OCI-LY3 (cell line): ENCODE data around the gene ZSCAN29.

Experiments used
- H2AFZ ChIP-seq: fragments of 200-600, 300-600 bp; shearing (Covaris generic); 2 replicates; pipeline ENCODE4 v1.6.0; 2014; ENCODE audit warnings: antibody characterized with exemption, low read depth, low read length
- H3K27ac ChIP-seq: fragments of 200-600, 300-600 bp; sonication (generic); 2 replicates; pipeline ENCODE4 v1.5.1; 2014; ENCODE audit warnings: mild to moderate bottlenecking, low read length, moderate library complexity, mixed read lengths
- H3K27me3 ChIP-seq: fragments of 200-600, 300-600 bp; sonication (generic); 2 replicates; pipeline ENCODE4 v1.6.1; 2014; ENCODE audit warnings: low read depth, low read length, mixed read lengths
- H3K36me3 ChIP-seq: fragments of 200-600, 300-600 bp; sonication (generic); replicated peaks from 2 replicates; pipeline ENCODE3; 2014; ENCODE audit warnings: low read depth, low read length, mixed read lengths
- H3K4me1 ChIP-seq: fragments of 300-600, 200-600 bp; sonication (generic); 2 replicates; pipeline ENCODE4 v1.6.1; 2014; ENCODE audit warnings: low read length, mixed read lengths
- H3K4me2 ChIP-seq: fragments of 200-600, 300-600 bp; sonication (generic); 2 replicates; pipeline ENCODE4 v1.6.1; 2014; ENCODE audit warnings: low read length, mixed read lengths
- H3K4me3 ChIP-seq: fragments of 300-600, 200-600 bp; sonication (generic); 2 replicates; pipeline ENCODE4 v1.5.1; 2014; ENCODE audit warnings: antibody characterized with exemption, mild to moderate bottlenecking, low read length, moderate library complexity
- H3K79me2 ChIP-seq: fragments of 300-600, 200-600 bp; shearing (Covaris generic); 2 replicates; pipeline ENCODE4 v1.6.1; 2014; ENCODE audit warnings: mild to moderate bottlenecking, low read length, mixed read lengths
- H3K9ac ChIP-seq: fragments of 300-600, 200-600 bp; shearing (Covaris generic); 2 replicates; pipeline ENCODE4 v1.6.0; 2014; ENCODE audit warnings: mild to moderate bottlenecking, low read length, moderate library complexity
- H3K9me3 ChIP-seq: fragments of 200-600, 300-600 bp; shearing (Covaris generic); 2 replicates; pipeline ENCODE4 v1.6.1; 2014; ENCODE audit warnings: low read length, mixed read lengths; ENCODE audit not compliant: insufficient read depth
- H4K20me1 ChIP-seq: fragments of 200-600, 300-600 bp; sonication (generic); 2 replicates; pipeline ENCODE4 v1.6.1; 2016; ENCODE audit warnings: low read length, mixed read lengths; ENCODE audit not compliant: insufficient read depth
- CTCF ChIP-seq: fragments of 200-600, 300-600 bp; sonication (generic); IDR thresholded peaks from 2 replicates; pipeline ENCODE4 v1.5.1; 2014; ENCODE audit warnings: antibody characterized with exemption, low read length, low read depth
- EZH2phosphoT487 ChIP-seq: fragments of 200-600 bp; shearing (Covaris generic); IDR thresholded peaks from 2 replicates; pipeline ENCODE4 v1.6.1; 2018; ENCODE audit warnings: antibody characterized with exemption, mixed run types, low read depth

Gene ZSCAN29

GRCh38 chr15:43329217-43329959, 41.5 kb downstream of the ZSCAN29 start:
- no peaks in the 10 kb centered on the region for H3K9me3 ChIP-seq
- H3K4me3 ChIP-seq, result no peak overlapping the region
- no peaks in the 10 kb centered on the region for H3K79me2 ChIP-seq
- H3K27ac ChIP-seq, result no peak overlapping the region
- H2AFZ ChIP-seq, result no peak overlapping the region
- no peak overlapping the region for H3K9ac ChIP-seq
- peaks cover 12% of the 10 kb centered on the region for H3K4me1 ChIP-seq
- TF ChIP-seq CTCF (no peak), EZH2phosphoT487 (no peak)
- H4K20me1 ChIP-seq, result no peaks in the 10 kb centered on the region
- no peaks in the 10 kb centered on the region for H3K27me3 ChIP-seq
- no peaks in the 10 kb centered on the region for H3K36me3 ChIP-seq
- no peak overlapping the region for H3K4me2 ChIP-seq

- 0 out of 2 replicates have a peak, but pooled peaks cover 5% of the 10 kb centered on the region for H3K27me3 ChIP-seq
- no peak overlapping the region for H3K27ac ChIP-seq
- H3K4me2 ChIP-seq, result peak overlapping the region; percentile 56
- peak overlapping the region; percentile 25; the same call in 1 of the 2 replicates for H3K4me3 ChIP-seq
- no peaks in the 10 kb centered on the region for H3K9me3 ChIP-seq
- H3K4me1 ChIP-seq, result peaks cover 12% of the 10 kb centered on the region
- no peaks in the 10 kb centered on the region for H3K36me3 ChIP-seq
- no peak overlapping the region for H3K9ac ChIP-seq
- no peaks in the 10 kb centered on the region for H4K20me1 ChIP-seq
- TF ChIP-seq EZH2phosphoT487, result no peak
- no peak for TF ChIP-seq CTCF
- H3K79me2 ChIP-seq, result no peaks in the 10 kb centered on the region
- H2AFZ ChIP-seq, result no peak overlapping the region
Measured at GRCh38 chr15:43325039-43325684, 45.7 kb downstream of the ZSCAN29 start.

- H3K9ac ChIP-seq, result no peak overlapping the region
- no peak overlapping the region for H3K4me3 ChIP-seq
- no peaks in the 10 kb centered on the region for H3K79me2 ChIP-seq
- no peaks in the 10 kb centered on the region for H4K20me1 ChIP-seq
- no peaks in the 10 kb centered on the region for H3K36me3 ChIP-seq
- H2AFZ ChIP-seq, result no peak overlapping the region
- no peak overlapping the region for H3K4me2 ChIP-seq
- TF ChIP-seq CTCF (no peak), EZH2phosphoT487 (no peak)
- no peak overlapping the region for H3K27ac ChIP-seq
- H3K9me3 ChIP-seq, result no peaks in the 10 kb centered on the region
- H3K27me3 ChIP-seq, result peaks cover 8% of the 10 kb centered on the region; the same call in 1 of the 2 replicates
- H3K4me1 ChIP-seq, result no peaks in the 10 kb centered on the region
Measured at GRCh38 chr15:43318990-43319771, 51.7 kb downstream of the ZSCAN29 start.
